Motor neuron (in vitro differentiated cells): ENCODE data around the gene ADNP. TPM values are rescaled to one million over a fixed set of nuclear protein-coding genes. Genes with fewer than 3 reads are reported as not detected.
"Not testable (repeated sequence)": the region's sequence is repeated elsewhere in the genome, so short reads cannot be mapped to it uniquely, and the experiment has no call there.

Experiments used
- ATAC-seq, 8 experiments: fragments of 200-7000 bp; cut with Tn5 transposase; replicated peaks in 6 of 8; 2 replicates each; pipeline ENCODE4 v1.8.0; 2021; ENCODE audit warnings: mild to moderate bottlenecking in 8 of 8, moderate library complexity in 8 of 8
- H3K27ac ChIP-seq, 2 donors: fragments of 250-450 bp; sonication (Bioruptor Pico); 2 replicates each; pipeline ENCODE4 v1.9.0; 2021; ENCODE audit warnings: antibody characterized with exemption in 2 of 2, mild to moderate bottlenecking in 2 of 2, moderate library complexity in 1 of 2
- H3K4me1 ChIP-seq, 2 donors: fragments of 250-450 bp; sonication (Bioruptor Pico); replicated peaks in 1 of 2; 2 replicates each; pipeline ENCODE4 v1.6.1; 2021; ENCODE audit warnings: antibody characterized with exemption in 2 of 2, mild to moderate bottlenecking in 2 of 2, moderate library complexity in 1 of 2
- H3K4me3 ChIP-seq, 5 donors: fragments of 250-450 bp; sonication (Bioruptor Pico); 2 replicates each; pipeline ENCODE4 v1.9.0; 2021; ENCODE audit warnings: antibody characterized with exemption in 5 of 5, mild to moderate bottlenecking in 5 of 5, moderate library complexity in 4 of 5
- WGBS, 10 experiments: fragments of 450-650 bp; shearing (Covaris generic); methylation state at CpG; one replicate each; pipeline ENCODE4 v1.0.0; 2022; 5-methylcytosine and 5-hydroxymethylcytosine counted together
- in situ Hi-C, 9 experiments: fragments of 400-800 bp; cut with MboI; loops; one replicate each; pipeline ENCODE4 v1.15.0; 2021; ENCODE audit warnings: low sequenced_read_pairs in 9 of 9, low pct_unique_long_range_greater_than_20kb in 2 of 9; ENCODE audit not compliant: unreplicated experiment in 9 of 9
- total RNA-seq, 8 experiments: library from RNA; unstranded; fragments of 300-600 nt; gene quantifications; 2 replicates each; pipeline versions ENCODE4 v1.2.3 to v1.2.4, GENCODE V29; 2022

Gene ADNP
- total RNA-seq = 100 to 1,000 TPM in 1 of 8 experiments, 10 to 100 TPM in 7; 11.6 to 121 (median 55.7) TPM

GRCh38 chr20:50931306-50932015 is at the start of gene ADNP:
Gene ADNP (minus strand): TSS chr20:50931437. CDS start chr20:50903996, 27,441 bp downstream.
- H3K27ac ChIP-seq = peak within 1 kb of the TSS; percentile 98
- H3K4me3 ChIP-seq = peak within 1 kb of the TSS; percentile 43 to 99 (median 72)
- 0% methylated on average over 1 to 5 of the region's 58 CpGs; no CpG with 5 or more reads in 8 of the 10 experiments for WGBS, 10 experiments
- peaks cover 14 to 28% of the 10 kb centered on the region in 2 donors for H3K4me1 ChIP-seq
- peak; percentile 58 to 91 (median 88) for ATAC-seq
- in situ Hi-C loops = no loop called here

DNA sequence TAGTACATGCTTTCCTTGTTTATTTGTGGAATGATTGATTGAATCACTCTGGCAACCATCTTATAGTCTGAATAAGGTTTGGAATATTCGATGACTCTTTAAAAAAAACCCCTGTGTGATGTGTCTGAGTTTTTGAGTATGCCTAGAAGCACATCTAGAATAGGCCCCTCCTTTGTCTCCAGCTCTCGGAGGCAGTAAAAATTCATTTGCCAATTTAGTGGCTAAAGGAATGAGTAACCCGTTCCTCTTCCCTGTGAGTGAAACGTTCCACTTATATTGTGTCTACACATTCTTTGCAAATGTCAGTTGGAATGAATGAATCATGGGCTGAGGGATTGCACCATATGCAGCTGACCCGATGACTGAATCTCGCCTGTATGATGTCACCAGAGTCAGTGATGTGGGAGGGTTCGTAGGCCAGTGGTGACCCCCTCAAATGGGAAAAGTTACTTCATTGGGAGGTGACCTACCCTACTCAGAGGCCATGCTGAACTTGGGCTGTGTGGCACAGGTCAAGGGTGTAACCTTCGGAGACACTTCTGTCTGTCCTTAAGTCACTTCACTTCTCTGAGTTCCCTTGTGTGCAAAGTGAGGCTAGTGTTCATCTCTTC is 48.9 kb upstream of the ADNP start:
- in situ Hi-C loops = loop anchor here in 8 of 9 experiments (10.0 to 25.0 kb wide), 6 partner anchors 325 to 1107 kb away; no protein-coding TSS in a partner anchor
- peak overlapping the region in 1 of 2 donors; percentile 34 for H3K27ac ChIP-seq
- WGBS, 10 experiments = 0 to 69% (median 20%) methylated on average over 1 to 8 of the region's 8 CpGs; no CpG with 5 or more reads in 3 of the 10 experiments
- H3K4me1 ChIP-seq = peaks cover 21 to 28% of the 10 kb centered on the region in 2 donors
- ATAC-seq = peak; percentile 59 to 84 (median 82)
- no peak overlapping the region for H3K4me3 ChIP-seq

- peaks cover 21 to 28% of the 10 kb centered on the region in 2 donors for H3K4me1 ChIP-seq
- in situ Hi-C loops = loop anchor here in 8 of 9 experiments (25.0 kb wide), 4 partner anchors 334 to 1109 kb away; no protein-coding TSS in a partner anchor
- not testable (repeated sequence) for ATAC-seq, H3K4me3 ChIP-seq, H3K27ac ChIP-seq
- WGBS, 10 experiments = 79 to 100% (median 93%) methylated on average over 1 to 4 of the region's 4 CpGs
Measured at GRCh38 chr20:50978533-50978932, 47.3 kb upstream of the ADNP start.

DNA sequence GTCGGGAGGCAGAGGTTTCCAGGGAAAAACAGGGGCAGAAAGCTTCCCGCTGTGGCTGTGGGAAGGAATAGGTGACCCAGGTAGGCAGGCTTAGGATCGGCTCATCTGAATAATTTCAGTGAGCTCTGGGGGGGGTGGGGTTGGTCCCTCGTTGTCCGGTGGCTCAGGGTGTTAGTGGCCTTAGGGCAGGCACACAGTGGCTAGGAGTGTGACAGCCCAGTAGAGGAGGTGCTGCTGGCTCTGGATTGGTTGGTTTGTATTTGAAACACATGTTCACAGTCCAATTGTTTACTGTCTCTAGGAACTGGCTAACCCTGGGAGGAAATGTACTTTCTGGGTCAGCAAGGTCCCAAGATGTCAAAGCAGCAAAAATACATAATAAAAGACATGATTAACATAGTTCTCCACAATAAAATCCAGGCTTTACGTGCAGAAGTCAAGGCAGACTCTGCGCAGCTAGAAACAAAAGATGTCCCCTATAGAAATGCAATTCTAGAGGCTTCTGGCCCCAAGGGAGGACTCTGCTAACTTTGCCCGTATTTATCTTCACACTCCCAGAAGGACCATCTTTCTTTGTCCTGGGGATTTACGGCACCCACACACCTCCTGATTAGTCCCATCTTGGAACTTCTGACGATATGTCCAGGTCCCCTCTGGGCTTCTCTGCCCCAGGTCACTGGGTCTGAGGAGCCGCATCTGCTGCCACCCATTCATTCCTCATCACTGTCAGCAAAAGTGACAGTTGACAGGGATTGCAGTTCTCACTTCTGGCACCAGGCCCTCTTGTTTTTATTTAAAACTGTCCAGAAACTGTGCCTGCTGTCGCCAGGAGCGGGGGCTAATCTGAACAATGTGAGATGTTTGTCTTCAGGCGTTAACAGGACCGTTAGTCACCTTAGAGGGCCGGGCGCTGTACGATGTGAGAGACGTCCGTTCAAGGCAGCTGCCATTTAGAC is 46.1 kb upstream of the ADNP start:
- in situ Hi-C loops = loop anchor here in 8 of 9 experiments (25.0 kb wide), 4 partner anchors 335 to 1110 kb away; no protein-coding TSS in a partner anchor
- Histone ChIP-seq H3K4me3 (no peak overlapping the region), H3K27ac (peak overlapping the region in 1 of 2 donors; percentile 63), H3K4me1 (peaks cover 21 to 28% of the 10 kb centered on the region in 2 donors)
- 23 to 74% (median 51%) methylated on average over 1 to 17 of the region's 20 CpGs; no CpG with 5 or more reads in 1 of the 10 experiments for WGBS, 10 experiments
- ATAC-seq = peak in 4 of 8 experiments; percentile 3 to 21 (median 10)

- Histone ChIP-seq H3K27ac (no peak overlapping the region), H3K4me1 (peaks cover 21 to 22% of the 10 kb centered on the region in 2 donors), H3K4me3 (no peak overlapping the region)
- in situ Hi-C loops = loop anchor here in 8 of 9 experiments (25.0 kb wide), 4 partner anchors 336 to 1111 kb away; no protein-coding TSS in a partner anchor
- ATAC-seq = no peak
- 72 to 100% (median 100%) methylated on average over 1 to 5 of the region's 10 CpGs; no CpG with 5 or more reads in 4 of the 10 experiments for WGBS, 10 experiments
Measured at GRCh38 chr20:50975701-50976330, 44.6 kb upstream of the ADNP start.

GRCh38 chr20:50969912-50970311 is 38.7 kb upstream of the ADNP start:
- in situ Hi-C loops = no loop called here
- 17 to 93% (median 80%) methylated on average over 1 to 8 of the region's 8 CpGs; no CpG with 5 or more reads in 3 of the 10 experiments for WGBS, 10 experiments
- Histone ChIP-seq H3K4me3 (no peak overlapping the region), H3K4me1 (peaks cover 14 to 20% of the 10 kb centered on the region in 2 donors), H3K27ac (no peak overlapping the region)
- no peak for ATAC-seq

DNA sequence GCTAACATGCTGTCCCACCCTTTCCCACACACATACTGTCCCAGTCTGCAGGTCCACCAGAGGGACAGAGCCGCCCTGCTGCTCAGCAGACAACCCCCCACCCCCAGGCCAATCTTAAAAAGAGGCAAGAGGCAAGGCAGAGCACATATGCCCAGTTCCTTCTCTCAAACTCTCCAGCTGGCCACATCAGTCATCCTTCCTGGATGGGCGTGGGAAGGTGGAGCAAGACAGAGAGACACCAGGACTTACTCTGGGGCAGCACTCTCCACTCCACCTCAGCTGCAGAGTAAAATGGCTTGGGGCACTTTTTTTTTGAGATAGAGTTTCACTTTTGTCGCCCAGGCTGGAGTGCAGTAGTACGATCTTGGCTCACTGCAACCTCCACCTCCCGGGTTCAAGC is 38.2 kb upstream of the ADNP start:
- no peak overlapping the region for H3K27ac ChIP-seq
- peak in 2 of 8 experiments; percentile 52 to 53 for ATAC-seq
- 56 to 100% (median 73%) methylated on average over 1 to 3 of the region's 5 CpGs; no CpG with 5 or more reads in 4 of the 10 experiments for WGBS, 10 experiments
- H3K4me1 ChIP-seq = peaks cover 14 to 20% of the 10 kb centered on the region in 2 donors
- H3K4me3 ChIP-seq = no peak overlapping the region
- in situ Hi-C loops = no loop called here

GRCh38 chr20:50968289-50968688 is 37.1 kb upstream of the ADNP start:
- Histone ChIP-seq H3K27ac (peak overlapping the region in 1 of 2 donors; percentile 60), H3K4me1 (peaks cover 14 to 20% of the 10 kb centered on the region in 2 donors), H3K4me3 (no peak overlapping the region)
- in situ Hi-C loops = no loop called here
- ATAC-seq = peak in 3 of 8 experiments; percentile 18 to 50 (median 43)
- 20 to 81% (median 57%) methylated on average over 2 to 9 of the region's 9 CpGs for WGBS, 10 experiments

DNA sequence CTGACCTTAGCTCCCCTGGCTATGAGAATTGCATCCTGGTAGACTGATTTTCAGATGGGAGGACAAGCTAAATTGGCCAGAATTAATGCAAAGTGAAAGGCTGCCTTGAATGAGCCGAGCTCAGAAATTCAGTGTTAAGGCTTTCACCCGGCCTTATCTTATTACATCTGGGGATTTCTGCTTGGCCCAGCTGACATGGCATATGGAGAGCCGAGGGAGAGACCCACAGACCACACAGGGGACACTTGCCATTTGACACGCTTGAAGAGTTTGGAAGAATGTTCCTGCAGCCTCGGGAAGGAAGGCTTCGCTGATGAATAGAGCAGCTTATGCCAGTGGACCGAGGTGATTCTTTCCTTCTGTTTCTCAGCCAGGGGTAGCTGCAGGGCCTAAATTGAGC is 36.3 kb upstream of the ADNP start:
- H3K4me1 ChIP-seq = peaks cover 14 to 20% of the 10 kb centered on the region in 2 donors
- in situ Hi-C loops = no loop called here
- peak overlapping the region in 1 of 2 donors; percentile 60 for H3K27ac ChIP-seq

GRCh38 chr20:50959543-50960126 is 28.4 kb upstream of the ADNP start:
- 36 to 100% (median 80%) methylated on average over 1 to 11 of the region's 25 CpGs; no CpG with 5 or more reads in 3 of the 10 experiments for WGBS, 10 experiments
- H3K4me1 ChIP-seq = peaks cover 19 to 38% of the 10 kb centered on the region in 2 donors
- H3K4me3 ChIP-seq = peak overlapping the region; percentile 65 to 98 (median 93)
- H3K27ac ChIP-seq = peak overlapping the region; percentile 87 to 98
- in situ Hi-C loops = no loop called here
- ATAC-seq = no peak

More for the DNA sequence above, 36.3 kb upstream of the ADNP start:
- peak in 5 of 8 experiments; percentile 36 to 91 (median 63) for ATAC-seq
- 0 to 50% (median 9%) methylated on average over 1 to 7 of the region's 7 CpGs; no CpG with 5 or more reads in 3 of the 10 experiments for WGBS, 10 experiments
- H3K4me3 ChIP-seq = no peak overlapping the region
